Coronary artery (tissue), 2 donors: ENCODE data around the gene MRNIP.

Source experiments
- DNase-seq: peaks from one replicate; pipeline ENCODE4 v3.0.0-alpha.2; 2017; ENCODE audit warnings: low spot score
- H3K27ac ChIP-seq, 2 donors: fragments of 200-600 bp; sonication (generic); one replicate each; pipeline ENCODE4 v1.5.1; 2016 to 2019
- H3K4me3 ChIP-seq: fragments of 200-600 bp; sonication (generic); 2 replicates; pipeline ENCODE4 v1.5.1; 2016; ENCODE audit warnings: mild to moderate bottlenecking, moderate library complexity
- TF ChIP-seq, protein P1 (sequence below): fragments of 200-600 bp; sonication (generic); IDR thresholded peaks from one replicate; pipeline ENCODE4 v1.5.1; 2019; ENCODE audit warnings: antibody characterized with exemption

MRNIP gene

DNA sequence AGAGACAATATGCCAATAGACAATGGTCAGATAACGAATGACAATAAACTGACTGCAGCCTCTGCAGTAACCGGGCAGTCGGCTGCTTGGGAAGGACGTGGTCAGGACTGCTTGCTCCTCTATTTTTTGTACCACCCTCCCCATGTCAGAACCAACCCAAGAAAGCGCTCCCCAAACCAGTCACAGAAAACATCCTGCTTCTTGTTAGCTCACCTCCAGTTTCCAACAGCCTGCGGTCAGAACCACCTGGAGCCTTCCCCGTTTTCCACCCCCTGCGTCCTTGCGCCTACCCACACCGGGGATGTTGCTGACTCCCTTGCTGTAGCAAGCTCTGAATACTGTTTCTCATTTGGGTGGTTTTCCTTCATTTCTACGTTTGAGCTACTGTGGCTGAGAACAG, 1.7 kb upstream of the MRNIP start:
- H3K27ac ChIP-seq = no peak overlapping the region
- TF ChIP-seq, protein P1, sequence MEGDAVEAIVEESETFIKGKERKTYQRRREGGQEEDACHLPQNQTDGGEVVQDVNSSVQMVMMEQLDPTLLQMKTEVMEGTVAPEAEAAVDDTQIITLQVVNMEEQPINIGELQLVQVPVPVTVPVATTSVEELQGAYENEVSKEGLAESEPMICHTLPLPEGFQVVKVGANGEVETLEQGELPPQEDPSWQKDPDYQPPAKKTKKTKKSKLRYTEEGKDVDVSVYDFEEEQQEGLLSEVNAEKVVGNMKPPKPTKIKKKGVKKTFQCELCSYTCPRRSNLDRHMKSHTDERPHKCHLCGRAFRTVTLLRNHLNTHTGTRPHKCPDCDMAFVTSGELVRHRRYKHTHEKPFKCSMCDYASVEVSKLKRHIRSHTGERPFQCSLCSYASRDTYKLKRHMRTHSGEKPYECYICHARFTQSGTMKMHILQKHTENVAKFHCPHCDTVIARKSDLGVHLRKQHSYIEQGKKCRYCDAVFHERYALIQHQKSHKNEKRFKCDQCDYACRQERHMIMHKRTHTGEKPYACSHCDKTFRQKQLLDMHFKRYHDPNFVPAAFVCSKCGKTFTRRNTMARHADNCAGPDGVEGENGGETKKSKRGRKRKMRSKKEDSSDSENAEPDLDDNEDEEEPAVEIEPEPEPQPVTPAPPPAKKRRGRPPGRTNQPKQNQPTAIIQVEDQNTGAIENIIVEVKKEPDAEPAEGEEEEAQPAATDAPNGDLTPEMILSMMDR = no peak
- H3K4me3 ChIP-seq = no peak overlapping the region
- DNase-seq = no peak

DNA sequence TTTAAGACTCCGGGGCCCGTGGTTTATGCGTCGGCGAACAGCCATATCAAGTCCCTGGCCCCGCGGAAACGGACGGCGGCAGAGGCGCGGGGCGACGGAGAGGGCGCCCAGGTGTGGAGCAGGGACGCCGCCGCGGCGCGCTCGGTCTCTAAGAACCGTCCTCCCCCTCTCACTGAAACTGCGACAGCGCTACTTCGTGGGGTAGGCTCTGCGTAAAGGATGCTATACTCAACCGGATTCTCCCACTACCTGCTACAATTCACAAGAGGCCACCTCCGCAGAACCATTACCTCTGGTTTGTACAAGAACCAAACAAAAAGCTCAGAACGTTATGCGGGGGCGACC, 404 bp downstream of the MRNIP start:
- TF ChIP-seq, protein P1 = no peak
- Histone ChIP-seq H3K27ac (peak overlapping the region; percentile 84 to 96), H3K4me3 (peak overlapping the region; percentile 92)
- DNase-seq = no peak

DNA sequence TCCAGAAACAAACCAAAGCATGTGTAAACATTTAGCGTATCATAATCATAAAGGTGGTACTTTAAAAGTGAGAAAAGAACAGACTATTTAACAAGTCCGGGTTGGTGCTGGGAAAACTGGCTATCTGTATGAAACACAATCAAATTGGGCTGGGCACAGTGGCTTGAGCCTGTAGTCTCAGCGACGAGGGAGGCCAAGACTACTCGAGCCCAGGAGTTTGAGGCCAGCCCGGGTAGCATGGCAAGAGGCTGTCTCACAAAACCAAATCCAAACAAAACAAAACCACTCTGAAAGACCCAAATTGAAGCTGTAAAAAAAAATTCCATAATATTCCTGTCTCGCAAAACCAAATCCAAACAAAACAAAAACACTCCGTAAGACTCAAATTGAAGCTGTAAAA, 4.3 kb downstream of the MRNIP start:
- Histone ChIP-seq H3K4me3 (no peak overlapping the region), H3K27ac (peak overlapping the region in 1 of 2 donors; percentile 24)
- DNase-seq = no peak
- TF ChIP-seq, protein P1 = no peak

DNA sequence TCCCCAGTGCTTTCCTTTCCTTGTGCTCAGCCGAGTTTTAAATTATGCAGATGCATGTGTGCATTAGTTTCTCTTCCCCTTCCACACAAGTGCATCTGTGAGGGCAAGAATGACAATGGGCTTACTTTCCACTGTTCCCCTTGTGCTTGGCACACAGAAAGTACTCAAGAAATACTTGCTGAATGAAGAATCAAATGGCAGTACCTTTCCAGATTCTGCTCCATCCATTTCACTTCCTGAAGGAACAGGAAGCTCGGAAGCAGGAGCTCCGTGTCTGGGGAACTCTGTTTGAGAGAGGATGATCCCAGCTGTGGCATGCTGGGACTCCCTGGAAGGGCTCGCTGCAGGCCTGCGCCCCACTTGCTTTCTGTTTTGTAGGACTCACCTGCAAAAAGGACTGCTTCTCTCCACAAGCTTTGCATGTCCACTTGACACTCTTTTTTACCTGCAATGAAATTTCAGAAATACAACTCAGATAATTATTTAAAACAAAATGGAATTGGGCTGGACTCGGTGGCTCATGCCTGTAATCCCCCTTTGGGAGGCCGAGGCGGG, 5.5 kb downstream of the MRNIP start:
- Histone ChIP-seq H3K27ac (no peak overlapping the region), H3K4me3 (no peak overlapping the region)
- TF ChIP-seq, protein P1 = no peak
- no peak for DNase-seq

DNA sequence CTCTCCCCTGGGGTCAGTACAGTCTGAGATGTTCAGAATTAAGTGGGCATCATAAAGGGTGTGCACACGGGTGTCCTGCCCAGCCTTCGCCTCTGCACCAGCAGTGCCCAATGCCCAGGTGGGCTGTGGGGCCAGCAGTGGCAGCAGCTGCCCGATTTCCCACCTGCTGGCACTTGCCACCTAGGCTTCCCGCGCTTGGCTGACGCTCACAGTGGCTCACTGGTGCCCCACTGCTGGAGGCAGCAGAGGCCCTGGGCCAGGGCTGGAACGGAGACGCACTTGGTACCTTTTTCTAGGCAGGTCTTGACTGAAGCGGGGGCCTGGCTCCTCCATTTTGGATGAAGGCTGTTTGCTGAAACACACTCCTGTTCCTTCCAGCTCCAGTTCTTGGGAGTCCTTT, 17.0 kb downstream of the MRNIP start:
- DNase-seq = no peak
- Histone ChIP-seq H3K27ac (no peak overlapping the region), H3K4me3 (no peak overlapping the region)
- TF ChIP-seq, protein P1 = no peak

DNA sequence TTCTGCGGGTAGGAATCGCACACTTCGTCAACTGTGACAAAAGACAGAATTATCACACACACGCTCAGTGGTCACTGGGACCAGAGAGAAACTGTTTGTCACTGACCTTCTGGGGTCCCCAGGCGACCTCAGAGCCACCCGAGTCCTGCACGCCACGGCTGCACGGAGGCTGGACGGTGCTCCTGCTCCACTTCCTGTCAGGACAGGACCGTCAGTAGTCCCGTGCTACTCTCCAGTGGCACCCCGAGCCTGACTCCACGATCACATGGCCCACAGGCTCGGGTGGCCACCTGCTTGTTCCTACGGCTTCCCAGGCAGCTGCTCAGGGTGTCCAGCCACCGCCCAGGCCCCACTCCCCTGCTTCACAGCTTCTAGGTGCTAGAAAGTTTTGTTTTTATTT, 17.9 kb downstream of the MRNIP start:
- TF ChIP-seq, protein P1 = no peak
- Histone ChIP-seq H3K27ac (no peak overlapping the region), H3K4me3 (no peak overlapping the region)
- DNase-seq = no peak

DNA sequence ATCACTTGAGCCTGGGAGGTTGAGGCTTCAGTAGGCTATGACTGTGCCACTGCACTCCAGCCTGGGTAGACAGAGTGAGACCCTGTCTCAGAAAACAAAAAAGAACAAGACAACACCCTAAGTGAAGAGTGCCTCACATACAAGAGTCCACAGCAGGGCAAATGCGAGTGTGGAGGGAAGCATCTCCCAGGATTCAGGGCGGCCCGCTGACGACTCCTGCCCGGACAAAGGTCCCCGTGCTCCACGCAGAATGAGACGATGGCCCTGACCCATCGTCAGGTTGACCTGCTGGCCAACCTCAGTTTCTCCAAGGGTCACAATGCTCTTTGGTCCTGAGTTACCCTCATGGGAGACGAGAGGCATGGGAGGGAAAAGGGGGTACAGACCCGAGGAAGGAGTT, 18.3 kb downstream of the MRNIP start:
- Histone ChIP-seq H3K27ac (no peak overlapping the region), H3K4me3 (no peak overlapping the region)
- no peak for DNase-seq
- TF ChIP-seq, protein P1 = no peak
